H1 (cell line): ENCODE results near the gene RAB11FIP5. TPM values are rescaled to one million over a fixed set of nuclear protein-coding genes. Genes with fewer than 3 reads are reported as not detected.

Experiments used
- CTCF ChIA-PET: fragments of 300-600 bp; sonication (Branson Sonifier 250); formaldehyde crosslinking; loops from one replicate; lab custom pipeline; 2021; ENCODE audit not compliant: partially characterized antibody; lab: Charles Lee
- POLR2A ChIA-PET: fragments of 300-600 bp; sonication (Branson Sonifier 250); formaldehyde crosslinking; loops from one replicate; lab custom pipeline; 2021; ENCODE audit warnings: inconsistent platforms; ENCODE audit not compliant: partially characterized antibody; lab: Charles Lee
- DNase-seq, 2 experiments: peaks; one replicate each; pipeline versions ENCODE4 v3.0.0 to v3.0.0-alpha.2; 2010 to 2022; ENCODE audit warnings: low spot score in 2 of 2, low read depth in 1 of 2, mixed read lengths in 1 of 2
- FAIRE-seq: peaks from 2 replicates; lab custom pipeline; 2011; peaks lifted over from hg19 to GRCh38; lab: Jason Lieb, UNC
- H2AFZ ChIP-seq: 2 replicates; pipeline ENCODE4 v1.8.1; 2012; ENCODE audit warnings: low read length, inconsistent platforms
- H2AK5ac ChIP-seq: 2 replicates; pipeline ENCODE4 v1.6.1; 2013; ENCODE audit warnings: low read depth, low read length
- H2BK120ac ChIP-seq: replicated peaks from 2 replicates; pipeline ENCODE3; 2013; ENCODE audit warnings: low read depth, low read length, inconsistent platforms
- H2BK12ac ChIP-seq: 2 replicates; pipeline ENCODE4 v1.6.1; 2013; ENCODE audit warnings: low read depth, low read length
- H2BK15ac ChIP-seq: 2 replicates; pipeline ENCODE4 v1.6.1; 2013; ENCODE audit warnings: low read length
- H2BK20ac ChIP-seq: 2 replicates; pipeline ENCODE4 v1.6.1; 2013; ENCODE audit warnings: low read length
- H2BK5ac ChIP-seq: 2 replicates; pipeline ENCODE4 v1.6.1; 2013; ENCODE audit warnings: low read depth, low read length
- H3K14ac ChIP-seq: 2 replicates; pipeline ENCODE4 v1.6.1; 2013; ENCODE audit warnings: inconsistent platforms; ENCODE audit not compliant: insufficient read length
- H3K18ac ChIP-seq: 2 replicates; pipeline ENCODE4 v1.6.1; 2013; ENCODE audit warnings: low read length; ENCODE audit errors: extremely low read depth
- H3K23ac ChIP-seq: 2 replicates; pipeline ENCODE4 v1.6.1; 2013; ENCODE audit warnings: inconsistent platforms; ENCODE audit not compliant: insufficient read length
- H3K23me2 ChIP-seq: 2 replicates; pipeline ENCODE4 v1.6.1; 2013; ENCODE audit warnings: low read depth, low read length
- H3K27ac ChIP-seq: 2 replicates; pipeline ENCODE4 v1.6.1; 2011; ENCODE audit warnings: low read depth, low read length, inconsistent platforms
- H3K27me3 ChIP-seq, 4 experiments: replicated peaks in 1 of 4; 1 replicate in 1 of 4; 2 replicates in 3 of 4; pipeline versions ENCODE4 v1.6.1 to v1.8.1; 2011 to 2013; ENCODE audit warnings: low read length in 3 of 4, mild to moderate bottlenecking in 3 of 4, inconsistent platforms in 2 of 4, mixed read lengths in 2 of 4, moderate library complexity in 1 of 4; ENCODE audit not compliant: control insufficient read depth in 3 of 4, insufficient read depth in 3 of 4; ENCODE audit errors: extremely low read depth in 1 of 4
- H3K36me3 ChIP-seq, 4 experiments: 2 replicates each; pipeline versions ENCODE4 v1.6.1 to v1.8.1; 2011 to 2013; ENCODE audit warnings: mild to moderate bottlenecking in 4 of 4, low read length in 3 of 4, moderate library complexity in 2 of 4, control low read depth in 1 of 4, inconsistent platforms in 1 of 4; ENCODE audit not compliant: insufficient read depth in 4 of 4, control insufficient read depth in 2 of 4
- H3K4ac ChIP-seq: replicated peaks from 2 replicates; pipeline ENCODE3; 2013; ENCODE audit warnings: low read length, low read depth, mixed read lengths, inconsistent platforms; ENCODE audit not compliant: insufficient read length
- H3K4me1 ChIP-seq, 4 experiments: replicated peaks in 1 of 4; 1 replicate in 1 of 4; 2 replicates in 3 of 4; pipeline versions ENCODE4 v1.6.1 to v1.8.1; 2011 to 2013; ENCODE audit warnings: low read length in 3 of 4, inconsistent platforms in 2 of 4, mixed read lengths in 1 of 4; ENCODE audit not compliant: insufficient read depth in 4 of 4, control insufficient read depth in 3 of 4
- H3K4me2 ChIP-seq, 2 experiments: 2 replicates each; pipeline versions ENCODE4 v1.6.1 to v1.8.1; 2011 to 2013; ENCODE audit warnings: low read depth in 2 of 2, low read length in 2 of 2, control low read depth in 1 of 2, inconsistent platforms in 1 of 2, mild to moderate bottlenecking in 1 of 2; ENCODE audit not compliant: insufficient read depth in 1 of 2
- H3K4me3 ChIP-seq, 4 experiments: fragments of 200-600, 300-600 bp in 1 of 4; sonication (generic), shearing (Covaris generic), sonication (Bioruptor Twin) in 1 of 4; 2 replicates each; pipeline versions ENCODE4 v1.5.1 to v1.8.1; 2011 to 2016; ENCODE audit warnings: low read length in 4 of 4, low read depth in 3 of 4, control low read depth in 2 of 4, inconsistent platforms in 2 of 4, mild to moderate bottlenecking in 2 of 4, mixed read lengths in 1 of 4, moderate library complexity in 1 of 4; ENCODE audit not compliant: insufficient read depth in 2 of 4; ENCODE audit errors: extremely low read depth in 1 of 4
- H3K56ac ChIP-seq: replicated peaks from 2 replicates; pipeline ENCODE3; 2013; ENCODE audit warnings: low read depth, mild to moderate bottlenecking, mixed read lengths, low read length, inconsistent platforms; ENCODE audit not compliant: insufficient read length
- H3K79me1 ChIP-seq: 2 replicates; pipeline ENCODE4 v1.6.1; 2013; ENCODE audit warnings: low read depth, low read length, control low read depth
- H3K79me2 ChIP-seq, 2 experiments: 2 replicates each; pipeline versions ENCODE4 v1.6.1 to v1.8.1; 2012 to 2013; ENCODE audit warnings: low read length in 2 of 2, mild to moderate bottlenecking in 2 of 2, inconsistent platforms in 1 of 2; ENCODE audit not compliant: insufficient read depth in 2 of 2, control insufficient read depth in 1 of 2
- H3K9ac ChIP-seq, 4 experiments: replicated peaks in 1 of 4; 1 replicate in 1 of 4; 2 replicates in 3 of 4; pipeline versions ENCODE4 v1.6.1 to v1.8.1; 2011 to 2013; ENCODE audit warnings: low read depth in 3 of 4, low read length in 3 of 4, control low read depth in 2 of 4, mild to moderate bottlenecking in 2 of 4, moderate library complexity in 2 of 4, inconsistent platforms in 1 of 4; ENCODE audit errors: extremely low read depth in 1 of 4
- H3K9me3 ChIP-seq, 2 experiments: 2 replicates each; pipeline versions ENCODE4 v1.6.1 to v1.8.1; 2012 to 2013; ENCODE audit warnings: mild to moderate bottlenecking in 2 of 2, moderate library complexity in 2 of 2, control low read depth in 1 of 2, inconsistent platforms in 1 of 2, low read depth in 1 of 2, low read length in 1 of 2, mixed read lengths in 1 of 2; ENCODE audit not compliant: insufficient read depth in 2 of 2
- H4K20me1 ChIP-seq, 2 experiments: replicated peaks in 1 of 2; 2 replicates each; pipeline versions ENCODE3 to v1.8.1; 2011 to 2013; ENCODE audit warnings: inconsistent platforms in 2 of 2, low read length in 2 of 2, mild to moderate bottlenecking in 1 of 2; ENCODE audit not compliant: insufficient read depth in 2 of 2, control insufficient read depth in 1 of 2
- H4K5ac ChIP-seq: 2 replicates; pipeline ENCODE4 v1.6.1; 2013; ENCODE audit warnings: low read length, low read depth, mixed read lengths, inconsistent platforms; ENCODE audit not compliant: insufficient read length
- H4K8ac ChIP-seq: 2 replicates; pipeline ENCODE4 v1.8.0; 2013; ENCODE audit warnings: mild to moderate bottlenecking, moderate library complexity, low read length, inconsistent platforms; ENCODE audit not compliant: insufficient read depth; ENCODE audit errors: extremely low read depth
- H4K91ac ChIP-seq: replicated peaks from 2 replicates; pipeline ENCODE3; 2013; ENCODE audit warnings: low read length, mixed read lengths, inconsistent platforms; ENCODE audit not compliant: insufficient read length
- ASH2L ChIP-seq: fragments of 200-600, 300-600 bp; sonication (generic); IDR thresholded peaks from one replicate; pipeline ENCODE4 v1.7.1; 2017; ENCODE audit warnings: low read length
- BRCA1 ChIP-seq: IDR thresholded peaks from 2 replicates; pipeline ENCODE4 v1.6.1; 2012; ENCODE audit warnings: low read depth, low read length, improper control_type of control experiment
- CTBP2 ChIP-seq: IDR thresholded peaks from 2 replicates; pipeline ENCODE4 v1.7.0; 2011; ENCODE audit warnings: borderline replicate concordance, mild to moderate bottlenecking, moderate library complexity, mixed read lengths, low read length; ENCODE audit not compliant: insufficient read depth, insufficient read length
- EZH2 ChIP-seq: fragments of 200-600 bp; sonication (generic); IDR thresholded peaks from 2 replicates; pipeline ENCODE4 v1.7.1; 2012; ENCODE audit warnings: low read depth, mild to moderate bottlenecking, moderate library complexity, low read length, inconsistent platforms; ENCODE audit not compliant: severe bottlenecking
- POU5F1 ChIP-seq: IDR thresholded peaks from 2 replicates; pipeline ENCODE4 v1.6.1; 2011; ENCODE audit warnings: low read depth, mild to moderate bottlenecking, low read length, moderate library complexity
- RNF2 ChIP-seq: fragments of 200-900, 300-1000 bp; sonication (generic); IDR thresholded peaks from 2 replicates; pipeline ENCODE4 v1.7.1; 2016; ENCODE audit warnings: borderline replicate concordance, low read depth, mild to moderate bottlenecking, antibody characterized with exemption, low read length; ENCODE audit not compliant: poor library complexity, severe bottlenecking; ENCODE audit errors: missing control alignments
- TAF7 ChIP-seq: optimal IDR thresholded peaks from 2 replicates; pipeline ENCODE3; 2011; ENCODE audit warnings: low read depth, mild to moderate bottlenecking, inconsistent platforms, low read length, moderate library complexity, borderline replicate concordance
- WGBS, 2 experiments: shearing (Covaris generic) in 1 of 2; methylation state at CpG; one replicate each; pipeline versions ENCODE4 v1.1.6 to v1.1.7; 2013 to 2015; ENCODE audit warnings: low lambda C conversion rate in 2 of 2, mixed read lengths in 2 of 2, inconsistent platforms in 1 of 2, low coverage in 1 of 2, missing lambda C conversion rate in 1 of 2; ENCODE audit not compliant: insufficient replicate concordance in 2 of 2, insufficient coverage in 1 of 2, insufficient read length in 1 of 2; ENCODE audit errors: extremely low coverage in 1 of 2, missing lambda C conversion rate in 1 of 2; 5-methylcytosine and 5-hydroxymethylcytosine counted together
- polyA plus RNA-seq, 7 experiments: library from polyadenylated mRNA; depleted of rRNA in 3 of 7; stranded (reverse) in 5 of 7; unstranded in 2 of 7; fragments of >200 nt in 5 of 7; fragments of 200-250 nt in 2 of 7; gene quantifications; 1 replicate in 5 of 7; 2 replicates in 1 of 7; 4 replicates in 1 of 7; pipeline versions ENCODE4 v1.2.1 to v1.2.3, GENCODE V29; 2011 to 2013; ENCODE audit warnings: missing spikeins in 2 of 7, mixed read lengths in 2 of 7
- total RNA-seq: library from RNA; stranded (reverse); fragmentation: NEBNext Ultra II Directional; extraction: Animal tissue kit (Norgen Biotek cat#: 25700); gene quantifications from 2 replicates; pipeline ENCODE4 v1.2.1, GENCODE V29; 2021
- TF ChIP-seq, protein P1 (sequence below): IDR thresholded peaks from 2 replicates; pipeline ENCODE4 v1.6.1; 2012; ENCODE audit warnings: inconsistent platforms

Gene RAB11FIP5
- total and polyA plus RNA-seq, 2 of the 8 experiments (the other 6 are each of a cell fraction or from before 2014, with no cell fraction given), result 6.3 to 17.0 TPM

DNA sequence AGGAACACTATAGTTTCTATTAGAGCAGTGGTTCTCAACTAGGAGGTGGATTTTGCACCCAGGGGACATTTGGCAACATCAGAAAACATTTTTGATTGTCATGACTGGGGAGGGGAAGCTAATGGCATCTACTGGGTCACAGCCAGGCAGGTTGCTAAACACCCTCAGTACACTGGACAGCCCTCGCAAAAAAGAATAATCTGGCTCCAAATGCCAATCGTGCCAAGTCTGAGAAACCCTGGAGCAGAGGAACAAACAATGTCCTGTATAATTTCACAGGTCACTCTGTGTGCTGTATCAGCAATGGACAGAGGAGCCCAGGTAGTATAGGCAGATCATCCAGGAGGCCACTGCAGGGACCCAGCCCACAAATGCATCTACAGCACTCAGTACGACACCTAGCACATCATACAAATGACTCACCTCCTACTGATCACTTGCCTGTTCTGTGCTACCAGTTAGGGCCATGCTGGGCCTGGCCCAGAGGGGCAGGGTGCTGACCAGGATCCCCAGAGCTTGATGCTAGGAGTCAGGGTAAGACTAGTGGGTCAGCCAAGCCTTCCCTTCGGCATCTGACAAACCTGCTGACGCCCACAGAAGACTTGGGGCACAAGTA lies 78.9 kb downstream of the RAB11FIP5 start:
- no peak overlapping the region for H3K56ac ChIP-seq
- no peak overlapping the region for H2BK120ac ChIP-seq
- H2BK12ac ChIP-seq, result no peak overlapping the region
- whole genome bisulfite sequencing, 2 experiments, result 94% methylated on average over 5 of the region's 5 CpGs; no CpG with 5 or more reads in 1 of the 2 experiments
- POLR2A ChIA-PET, result interaction anchor here (1.0 to 1.3 kb wide), 2 partner anchors 10 to 13 kb away, joined by 3 read pairs; no protein-coding TSS in a partner anchor
- no peak overlapping the region for H3K9ac ChIP-seq
- H3K18ac ChIP-seq, result no peak overlapping the region
- no peak overlapping the region for H2BK15ac ChIP-seq
- CTCF ChIA-PET, result interaction anchor here (1.1 to 3.3 kb wide), 6 partner anchors 31 to 143 kb away, joined by 3 to 11 read pairs (median 6); no protein-coding TSS in a partner anchor
- no peak overlapping the region for H3K27ac ChIP-seq
- H4K8ac ChIP-seq, result no peak overlapping the region
- H3K4ac ChIP-seq, result no peak overlapping the region
- no peak overlapping the region for H3K14ac ChIP-seq
- no peaks in the 10 kb centered on the region for H3K23me2 ChIP-seq
- no peaks in the 10 kb centered on the region for H3K79me2 ChIP-seq
- no peak overlapping the region for H3K4me2 ChIP-seq
- H3K4me3 ChIP-seq, result no peak overlapping the region
- H3K9me3 ChIP-seq, result no peaks in the 10 kb centered on the region
- no peak overlapping the region for H2AK5ac ChIP-seq
- H3K27me3 ChIP-seq, result no peaks in the 10 kb centered on the region
- FAIRE-seq (no peak), DNase-seq (no peak)
- H4K5ac ChIP-seq, result no peak overlapping the region
- H3K79me1 ChIP-seq, result no peaks in the 10 kb centered on the region
- no peak overlapping the region for H2BK5ac ChIP-seq
- H2AFZ ChIP-seq, result no peak overlapping the region
- no peak overlapping the region for H4K91ac ChIP-seq
- H2BK20ac ChIP-seq, result no peak overlapping the region
- peaks cover 0 to 16% (median 8%) of the 10 kb centered on the region in 4 experiments; a peak in 5 of 7 replicates for H3K4me1 ChIP-seq
- peaks cover 5 to 10% of the 10 kb centered on the region in 2 experiments for H4K20me1 ChIP-seq
- no peak overlapping the region for H3K23ac ChIP-seq
- no peaks in the 10 kb centered on the region; a peak in 2 of 8 replicates for H3K36me3 ChIP-seq
- TF ChIP-seq, protein P1, sequence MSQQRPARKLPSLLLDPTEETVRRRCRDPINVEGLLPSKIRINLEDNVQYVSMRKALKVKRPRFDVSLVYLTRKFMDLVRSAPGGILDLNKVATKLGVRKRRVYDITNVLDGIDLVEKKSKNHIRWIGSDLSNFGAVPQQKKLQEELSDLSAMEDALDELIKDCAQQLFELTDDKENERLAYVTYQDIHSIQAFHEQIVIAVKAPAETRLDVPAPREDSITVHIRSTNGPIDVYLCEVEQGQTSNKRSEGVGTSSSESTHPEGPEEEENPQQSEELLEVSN, result no peak
- TF ChIP-seq RNF2, result no peak
- TF ChIP-seq POU5F1, result no peak
- no peak for TF ChIP-seq BRCA1
- no peak for TF ChIP-seq CTBP2
- no peak for TF ChIP-seq EZH2
- no peak for TF ChIP-seq TAF7
- TF ChIP-seq ASH2L, result no peak
